GM23338 (cell line): ENCODE measurements around the gene TMEM250. TPM values are rescaled to one million over a fixed set of nuclear protein-coding genes. Genes with fewer than 3 reads are reported as not detected.
A peak's percentile ranks its signal among the peaks of the same experiment; 100 is the strongest.

ENCODE experiments used
- ATAC-seq: fragments of 200-7000 bp; cut with Tn5 transposase; 3 replicates; pipeline ENCODE4 v1.9.1; 2020
- DNase-seq: peaks from one replicate; pipeline ENCODE4 v3.0.0-alpha.2; 2015; ENCODE audit warnings: low spot score
- H2AFZ ChIP-seq: fragments of 200-600 bp; sonication (generic); 2 replicates; pipeline ENCODE4 v1.8.0; 2016; ENCODE audit warnings: antibody characterized with exemption, mild to moderate bottlenecking, moderate library complexity
- H3F3A ChIP-seq: fragments of 200-600 bp; sonication (generic); replicated peaks from 2 replicates; pipeline ENCODE4 v1.8.0; 2017; ENCODE audit warnings: antibody characterized with exemption, mixed run types, low read depth
- H3K27ac ChIP-seq: fragments of 200-600 bp; sonication (generic); 2 replicates; pipeline ENCODE4 v1.6.1; 2016; ENCODE audit warnings: low read depth
- H3K27me3 ChIP-seq: fragments of 200-600 bp; sonication (generic); 2 replicates; pipeline ENCODE4 v1.8.0; 2016; ENCODE audit warnings: mild to moderate bottlenecking, mixed run types, moderate library complexity; ENCODE audit not compliant: insufficient read depth
- H3K36me3 ChIP-seq: fragments of 200-600 bp; sonication (generic); 2 replicates; pipeline ENCODE4 v1.8.0; 2016; ENCODE audit warnings: mild to moderate bottlenecking; ENCODE audit not compliant: insufficient read depth
- H3K4me1 ChIP-seq: fragments of 200-600 bp; sonication (generic); 2 replicates; pipeline ENCODE4 v1.8.0; 2016; ENCODE audit warnings: mild to moderate bottlenecking, moderate library complexity; ENCODE audit not compliant: insufficient read depth
- H3K4me2 ChIP-seq: fragments of 200-600 bp; sonication (generic); 2 replicates; pipeline ENCODE4 v1.7.1; 2017; ENCODE audit warnings: mixed run types
- H3K4me3 ChIP-seq: fragments of 200-600 bp; sonication (generic); 2 replicates; pipeline ENCODE4 v1.6.1; 2016; ENCODE audit warnings: mixed run types
- H3K79me2 ChIP-seq: fragments of 200-600 bp; sonication (generic); replicated peaks from 2 replicates; pipeline ENCODE4 v1.8.0; 2017; ENCODE audit warnings: mild to moderate bottlenecking; ENCODE audit not compliant: insufficient read depth
- H3K9me2 ChIP-seq: fragments of 200-600 bp; sonication (generic); 2 replicates; pipeline ENCODE4 v1.8.0; 2017; ENCODE audit not compliant: insufficient read depth
- H4K20me1 ChIP-seq: fragments of 200-600 bp; sonication (generic); replicated peaks from 2 replicates; pipeline ENCODE4 v1.8.0; 2017; ENCODE audit warnings: mild to moderate bottlenecking; ENCODE audit not compliant: insufficient read depth
- H3K27ac Mint-ChIP-seq: 2 replicates; pipeline ENCODE4 v1.8.0; 2020; ENCODE audit warnings: inconsistent platforms, mild to moderate bottlenecking, moderate library complexity, mixed read lengths
- H3K27me3 Mint-ChIP-seq: 3 replicates; pipeline ENCODE4 v1.8.0; 2022; ENCODE audit warnings: low read depth, mild to moderate bottlenecking, moderate library complexity, mixed read lengths, inconsistent platforms; ENCODE audit not compliant: insufficient read depth, poor library complexity
- H3K36me3 Mint-ChIP-seq: 3 replicates; pipeline ENCODE4 v1.8.0; 2021; ENCODE audit warnings: low read depth, mild to moderate bottlenecking, inconsistent platforms, moderate library complexity, mixed read lengths
- H3K4me1 Mint-ChIP-seq: 3 replicates; pipeline ENCODE4 v1.8.0; 2020; ENCODE audit warnings: mild to moderate bottlenecking, inconsistent platforms, mixed read lengths
- H3K4me3 Mint-ChIP-seq: 3 replicates; pipeline ENCODE4 v1.8.0; 2021; ENCODE audit warnings: moderate library complexity, mild to moderate bottlenecking, inconsistent platforms, mixed read lengths
- H3K9me3 Mint-ChIP-seq: 3 replicates; pipeline ENCODE4 v1.8.0; 2020; ENCODE audit warnings: moderate library complexity, mild to moderate bottlenecking, inconsistent platforms, mixed read lengths
- CREB1 ChIP-seq: fragments of 250-450 bp; sonication (Bioruptor Pico); IDR thresholded peaks from 2 replicates; pipeline ENCODE4 v1.5.0; 2020; ENCODE audit warnings: low read depth, mild to moderate bottlenecking, moderate library complexity
- EZH2phosphoT487 ChIP-seq: fragments of 200-600 bp; sonication (generic); IDR thresholded peaks from one replicate; pipeline ENCODE4 v1.8.1; 2018; ENCODE audit warnings: antibody characterized with exemption; ENCODE audit not compliant: unreplicated experiment
- NANOG ChIP-seq: IDR thresholded peaks from 2 replicates; pipeline ENCODE4 v1.6.1; 2016; ENCODE audit warnings: antibody characterized with exemption, borderline replicate concordance
- POLR2AphosphoS5 ChIP-seq: IDR thresholded peaks from 2 replicates; pipeline ENCODE4 v1.6.1; 2016; ENCODE audit warnings: antibody characterized with exemption, low read depth
- STAT1 ChIP-seq: IDR thresholded peaks from one replicate; pipeline ENCODE4 v1.6.1; 2016; ENCODE audit warnings: antibody characterized with exemption; ENCODE audit not compliant: unreplicated experiment
- ZNF114 ChIP-seq: fragments of 250-450 bp; sonication (Bioruptor Pico); IDR thresholded peaks from 2 replicates; pipeline ENCODE4 v1.5.0; 2020; ENCODE audit warnings: mild to moderate bottlenecking, moderate library complexity
- ZNF331 ChIP-seq: fragments of 250-450 bp; sonication (Bioruptor Pico); IDR thresholded peaks from 2 replicates; pipeline ENCODE4 v1.5.0; 2020; ENCODE audit warnings: low read depth, mild to moderate bottlenecking, moderate library complexity
- ZNF462 ChIP-seq: fragments of 250-450 bp; sonication (Bioruptor Pico); IDR thresholded peaks from 2 replicates; pipeline ENCODE4 v1.5.0; 2020; ENCODE audit warnings: mild to moderate bottlenecking, moderate library complexity
- polyA plus RNA-seq: library from polyadenylated mRNA; unstranded; fragments of >200 nt; fragmentation: Nextera tagmentation; extraction: Ambion mirVana; gene quantifications from 2 replicates; pipeline ENCODE4 v1.2.1, GENCODE V29; 2016
- total RNA-seq: library from RNA; depleted of rRNA; stranded (reverse); fragments of >200 nt; shearing (Covaris generic); gene quantifications from 2 replicates; pipeline ENCODE4 v1.2.3, GENCODE V29; 2014
- TF ChIP-seq, protein P1 (sequence below): IDR thresholded peaks from one replicate; pipeline ENCODE4 v1.6.1; 2018; ENCODE audit warnings: antibody characterized with exemption; ENCODE audit not compliant: unreplicated experiment
- TF ChIP-seq, protein P2 (sequence below), 2 experiments: fragments of 200-600 bp in 1 of 2; sonication (generic) in 1 of 2; conservative IDR thresholded peaks; 2 replicates each; pipeline versions ENCODE4 v1.5.1 to v1.6.1; 2016 to 2017; ENCODE audit warnings: antibody characterized with exemption in 2 of 2, low read depth in 2 of 2, mild to moderate bottlenecking in 2 of 2, moderate library complexity in 1 of 2
- TF ChIP-seq, protein P3 (sequence below): IDR thresholded peaks from 2 replicates; pipeline ENCODE4 v1.6.1; 2016; ENCODE audit warnings: antibody characterized with exemption

TMEM250 gene
- total and polyA plus RNA-seq, 2 experiments from 2014 or later = 12.2 to 39.2 TPM

DNA sequence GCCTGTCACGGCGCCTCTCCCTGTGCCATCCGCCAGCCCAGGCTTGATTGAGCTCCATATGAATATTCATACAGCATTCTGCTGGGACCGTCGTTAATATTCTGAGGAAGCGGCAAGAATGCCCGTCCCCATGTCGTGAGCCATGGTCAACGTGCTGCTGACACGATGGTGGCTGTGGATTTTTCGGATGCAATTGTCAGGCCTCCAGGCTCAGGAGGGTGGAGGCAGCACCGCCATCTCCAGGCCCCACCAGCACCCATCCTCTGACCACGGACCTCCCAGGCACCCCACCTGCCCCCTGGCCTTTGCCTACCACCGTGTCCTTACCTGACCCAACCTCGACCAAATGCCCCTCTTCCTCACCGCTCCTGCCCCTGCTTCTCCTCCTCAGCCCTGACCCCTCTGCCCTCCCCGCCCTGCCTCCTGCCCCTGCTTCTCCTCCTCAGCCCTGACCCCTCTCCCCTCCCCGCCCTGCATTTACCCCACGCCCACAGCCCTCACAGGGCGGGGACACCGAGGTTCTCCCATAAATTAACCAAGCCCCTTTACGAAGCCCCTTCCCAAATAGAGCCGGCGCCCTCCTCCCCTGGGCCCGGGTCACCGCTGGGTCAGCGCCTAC, 9.9 kb downstream of the TMEM250 start:
- no peak for TF ChIP-seq ZNF462
- no peak for TF ChIP-seq ZNF114 (CRISPR knock-in tag)
- TF ChIP-seq NANOG = no peak
- TF ChIP-seq, protein P1, sequence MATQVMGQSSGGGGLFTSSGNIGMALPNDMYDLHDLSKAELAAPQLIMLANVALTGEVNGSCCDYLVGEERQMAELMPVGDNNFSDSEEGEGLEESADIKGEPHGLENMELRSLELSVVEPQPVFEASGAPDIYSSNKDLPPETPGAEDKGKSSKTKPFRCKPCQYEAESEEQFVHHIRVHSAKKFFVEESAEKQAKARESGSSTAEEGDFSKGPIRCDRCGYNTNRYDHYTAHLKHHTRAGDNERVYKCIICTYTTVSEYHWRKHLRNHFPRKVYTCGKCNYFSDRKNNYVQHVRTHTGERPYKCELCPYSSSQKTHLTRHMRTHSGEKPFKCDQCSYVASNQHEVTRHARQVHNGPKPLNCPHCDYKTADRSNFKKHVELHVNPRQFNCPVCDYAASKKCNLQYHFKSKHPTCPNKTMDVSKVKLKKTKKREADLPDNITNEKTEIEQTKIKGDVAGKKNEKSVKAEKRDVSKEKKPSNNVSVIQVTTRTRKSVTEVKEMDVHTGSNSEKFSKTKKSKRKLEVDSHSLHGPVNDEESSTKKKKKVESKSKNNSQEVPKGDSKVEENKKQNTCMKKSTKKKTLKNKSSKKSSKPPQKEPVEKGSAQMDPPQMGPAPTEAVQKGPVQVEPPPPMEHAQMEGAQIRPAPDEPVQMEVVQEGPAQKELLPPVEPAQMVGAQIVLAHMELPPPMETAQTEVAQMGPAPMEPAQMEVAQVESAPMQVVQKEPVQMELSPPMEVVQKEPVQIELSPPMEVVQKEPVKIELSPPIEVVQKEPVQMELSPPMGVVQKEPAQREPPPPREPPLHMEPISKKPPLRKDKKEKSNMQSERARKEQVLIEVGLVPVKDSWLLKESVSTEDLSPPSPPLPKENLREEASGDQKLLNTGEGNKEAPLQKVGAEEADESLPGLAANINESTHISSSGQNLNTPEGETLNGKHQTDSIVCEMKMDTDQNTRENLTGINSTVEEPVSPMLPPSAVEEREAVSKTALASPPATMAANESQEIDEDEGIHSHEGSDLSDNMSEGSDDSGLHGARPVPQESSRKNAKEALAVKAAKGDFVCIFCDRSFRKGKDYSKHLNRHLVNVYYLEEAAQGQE = no peak
- TF ChIP-seq CREB1 = no peak
- no peak for TF ChIP-seq STAT1
- TF ChIP-seq ZNF331 (CRISPR knock-in tag) = no peak
- TF ChIP-seq POLR2AphosphoS5 = no peak
- TF ChIP-seq EZH2phosphoT487 = no peak
- TF ChIP-seq, protein P2, sequence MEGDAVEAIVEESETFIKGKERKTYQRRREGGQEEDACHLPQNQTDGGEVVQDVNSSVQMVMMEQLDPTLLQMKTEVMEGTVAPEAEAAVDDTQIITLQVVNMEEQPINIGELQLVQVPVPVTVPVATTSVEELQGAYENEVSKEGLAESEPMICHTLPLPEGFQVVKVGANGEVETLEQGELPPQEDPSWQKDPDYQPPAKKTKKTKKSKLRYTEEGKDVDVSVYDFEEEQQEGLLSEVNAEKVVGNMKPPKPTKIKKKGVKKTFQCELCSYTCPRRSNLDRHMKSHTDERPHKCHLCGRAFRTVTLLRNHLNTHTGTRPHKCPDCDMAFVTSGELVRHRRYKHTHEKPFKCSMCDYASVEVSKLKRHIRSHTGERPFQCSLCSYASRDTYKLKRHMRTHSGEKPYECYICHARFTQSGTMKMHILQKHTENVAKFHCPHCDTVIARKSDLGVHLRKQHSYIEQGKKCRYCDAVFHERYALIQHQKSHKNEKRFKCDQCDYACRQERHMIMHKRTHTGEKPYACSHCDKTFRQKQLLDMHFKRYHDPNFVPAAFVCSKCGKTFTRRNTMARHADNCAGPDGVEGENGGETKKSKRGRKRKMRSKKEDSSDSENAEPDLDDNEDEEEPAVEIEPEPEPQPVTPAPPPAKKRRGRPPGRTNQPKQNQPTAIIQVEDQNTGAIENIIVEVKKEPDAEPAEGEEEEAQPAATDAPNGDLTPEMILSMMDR (conservative IDR thresholded peaks at IDR 0.05; ENCODE audit: low read depth in 2 of 2) = no peak
- TF ChIP-seq, protein P3, sequence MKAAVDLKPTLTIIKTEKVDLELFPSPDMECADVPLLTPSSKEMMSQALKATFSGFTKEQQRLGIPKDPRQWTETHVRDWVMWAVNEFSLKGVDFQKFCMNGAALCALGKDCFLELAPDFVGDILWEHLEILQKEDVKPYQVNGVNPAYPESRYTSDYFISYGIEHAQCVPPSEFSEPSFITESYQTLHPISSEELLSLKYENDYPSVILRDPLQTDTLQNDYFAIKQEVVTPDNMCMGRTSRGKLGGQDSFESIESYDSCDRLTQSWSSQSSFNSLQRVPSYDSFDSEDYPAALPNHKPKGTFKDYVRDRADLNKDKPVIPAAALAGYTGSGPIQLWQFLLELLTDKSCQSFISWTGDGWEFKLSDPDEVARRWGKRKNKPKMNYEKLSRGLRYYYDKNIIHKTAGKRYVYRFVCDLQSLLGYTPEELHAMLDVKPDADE = no peak
- ATAC-seq (no peak), DNase-seq (no peak)
- peaks cover 56% of the 10 kb centered on the region for H3K4me1 Mint-ChIP-seq
- peak overlapping the region; percentile 76; the same call in 1 of the 2 replicates for H3K27ac ChIP-seq
- 0 out of 2 replicates have a peak overlapping the region, but pooled peaks have one; percentile 72 for H2AFZ ChIP-seq
- H3K9me2 ChIP-seq = no peaks in the 10 kb centered on the region
- H3K9me3 Mint-ChIP-seq = no peaks in the 10 kb centered on the region
- H4K20me1 ChIP-seq = no peaks in the 10 kb centered on the region
- H3F3A ChIP-seq = 0 out of 2 replicates have a peak, but pooled peaks cover 16% of the 10 kb centered on the region
- H3K79me2 ChIP-seq = no peaks in the 10 kb centered on the region
- H3K27me3 Mint-ChIP-seq = peaks cover 29% of the 10 kb centered on the region
- peak overlapping the region; percentile 82 for H3K4me2 ChIP-seq
- no peak overlapping the region for H3K27ac Mint-ChIP-seq
- H3K4me1 ChIP-seq = peaks cover 46% of the 10 kb centered on the region
- peak overlapping the region; percentile 27; the same call in 1 of the 3 replicates for H3K4me3 Mint-ChIP-seq
- no peaks in the 10 kb centered on the region for H3K27me3 ChIP-seq
- no peaks in the 10 kb centered on the region for H3K36me3 ChIP-seq
- peaks cover 5% of the 10 kb centered on the region; the same call in 1 of the 3 replicates for H3K36me3 Mint-ChIP-seq
- peak overlapping the region; percentile 57 for H3K4me3 ChIP-seq
